Erythroblast (primary cell): Measurements from ENCODE around the gene POMP.

Experiments used
- GATA1 ChIP-seq: IDR thresholded peaks from 2 replicates; pipeline ENCODE4 v1.6.1; 2011; ENCODE audit warnings: low read depth, mild to moderate bottlenecking, control low read depth, low read length, moderate library complexity
- POLR2A ChIP-seq: IDR thresholded peaks from 2 replicates; pipeline ENCODE4 v1.6.1; 2011; ENCODE audit warnings: mild to moderate bottlenecking, low read length

DNA sequence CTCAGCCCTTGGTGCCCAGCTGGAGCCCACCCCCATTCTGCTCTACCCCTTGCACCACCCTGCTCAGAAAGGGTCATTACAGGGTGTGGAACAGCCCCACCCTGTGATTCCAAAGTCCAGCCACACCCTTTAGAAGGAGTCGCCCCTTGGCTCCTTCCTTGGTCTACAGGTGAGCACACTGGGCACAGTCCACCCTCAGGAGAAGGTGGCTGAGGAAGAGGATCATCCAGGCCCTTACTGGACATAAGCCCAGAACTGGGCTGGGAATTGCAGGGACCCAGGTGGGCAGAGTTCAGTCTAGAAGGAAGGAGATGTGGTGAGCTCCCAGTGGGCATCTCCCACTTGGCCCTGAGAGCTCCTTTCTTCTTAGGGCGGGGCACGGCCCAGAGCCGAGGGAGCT lies 51.2 kb downstream of the POMP start:
- no peak for TF ChIP-seq POLR2A
- no peak for TF ChIP-seq GATA1
